Measurements from ENCODE around the gene AMPH. TPM values are rescaled to one million over a fixed set of nuclear protein-coding genes. Genes with fewer than 3 reads are reported as not detected.
A peak's percentile ranks its signal among the peaks of the same experiment; 100 is the strongest.
"Not testable (repeated sequence)": the region's sequence is repeated elsewhere in the genome, so short reads cannot be mapped to it uniquely, and the experiment has no call there.

AMPH gene
- total RNA-seq, 4 donors from 2014 or later = 1.9 to 8.9 (median 4.6) TPM

DNA sequence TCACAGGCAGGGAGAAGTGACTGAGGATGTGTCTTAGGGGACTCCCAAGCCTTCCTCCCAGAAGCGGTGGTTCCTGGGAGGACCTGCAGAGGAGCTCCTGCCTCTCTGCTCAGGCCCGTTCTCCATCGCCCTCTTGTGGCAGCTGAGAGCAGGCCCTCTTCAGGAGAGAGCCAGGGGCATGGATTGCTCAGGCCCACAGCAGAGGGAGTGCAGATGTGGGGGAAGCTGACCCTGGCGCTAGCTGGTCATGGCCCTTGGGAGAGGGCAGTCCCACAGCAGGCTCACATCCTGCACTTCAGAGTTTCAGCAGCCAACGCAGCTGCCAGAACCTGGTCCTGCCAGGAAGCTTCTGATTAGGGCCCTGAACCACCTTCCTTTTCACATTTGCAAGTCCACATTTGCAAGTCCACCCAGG lies 263.0 kb downstream of the AMPH start:
- TF ChIP-seq POLR2A (IDR thresholded peaks at IDR 0.05) = no peak
- TF ChIP-seq, protein P1, sequence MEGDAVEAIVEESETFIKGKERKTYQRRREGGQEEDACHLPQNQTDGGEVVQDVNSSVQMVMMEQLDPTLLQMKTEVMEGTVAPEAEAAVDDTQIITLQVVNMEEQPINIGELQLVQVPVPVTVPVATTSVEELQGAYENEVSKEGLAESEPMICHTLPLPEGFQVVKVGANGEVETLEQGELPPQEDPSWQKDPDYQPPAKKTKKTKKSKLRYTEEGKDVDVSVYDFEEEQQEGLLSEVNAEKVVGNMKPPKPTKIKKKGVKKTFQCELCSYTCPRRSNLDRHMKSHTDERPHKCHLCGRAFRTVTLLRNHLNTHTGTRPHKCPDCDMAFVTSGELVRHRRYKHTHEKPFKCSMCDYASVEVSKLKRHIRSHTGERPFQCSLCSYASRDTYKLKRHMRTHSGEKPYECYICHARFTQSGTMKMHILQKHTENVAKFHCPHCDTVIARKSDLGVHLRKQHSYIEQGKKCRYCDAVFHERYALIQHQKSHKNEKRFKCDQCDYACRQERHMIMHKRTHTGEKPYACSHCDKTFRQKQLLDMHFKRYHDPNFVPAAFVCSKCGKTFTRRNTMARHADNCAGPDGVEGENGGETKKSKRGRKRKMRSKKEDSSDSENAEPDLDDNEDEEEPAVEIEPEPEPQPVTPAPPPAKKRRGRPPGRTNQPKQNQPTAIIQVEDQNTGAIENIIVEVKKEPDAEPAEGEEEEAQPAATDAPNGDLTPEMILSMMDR (IDR thresholded peaks at IDR 0.05) = peak in 4 of 6 experiments; percentile 15 to 79 (median 50)
- peak; percentile 43 to 70 for DNase-seq
- Histone ChIP-seq H3K36me3 (no peaks in the 10 kb centered on the region), H3K4me3 (replicated peaks in 1 of 3) (no peak overlapping the region), H3K9me3 (no peaks in the 10 kb centered on the region), H3K4me1 (no peaks in the 10 kb centered on the region), H3K27ac (no peak overlapping the region), H3K27me3 (no peaks in the 10 kb centered on the region)
- 42 to 83% methylated on average over 2 to 5 of the region's 5 CpGs for WGBS, 2 donors
- intact Hi-C loops (cut with DNase I) = no loop called here

DNA sequence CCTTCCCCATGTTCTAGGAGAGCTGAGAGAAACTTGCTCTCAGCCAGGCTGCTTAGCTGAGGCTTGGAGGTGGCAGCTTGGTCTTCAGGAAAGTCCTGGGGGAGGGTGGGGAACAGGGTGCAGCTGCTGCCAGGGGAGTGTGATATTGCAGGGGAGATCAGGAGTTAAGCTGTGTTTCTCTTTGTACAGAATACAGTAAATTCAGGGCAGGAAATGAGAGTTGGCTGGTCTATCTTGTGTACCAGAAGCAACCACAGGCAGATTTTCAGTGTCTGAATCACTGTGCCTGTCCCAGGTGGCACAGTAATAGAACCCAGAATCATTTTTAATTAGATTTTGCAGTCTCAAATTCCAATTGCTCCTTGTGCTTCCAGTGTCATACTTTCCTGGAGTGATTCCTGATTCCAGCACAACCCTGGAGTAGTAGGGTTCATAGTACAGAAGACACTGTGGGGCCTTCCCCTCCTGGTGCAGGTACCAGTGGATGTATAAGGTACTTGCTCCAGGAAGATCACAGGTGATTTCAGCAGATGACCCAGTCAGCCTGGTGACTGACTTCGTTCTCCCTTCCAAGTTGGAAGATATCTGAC lies 263.8 kb downstream of the AMPH start:
- 86 to 93% methylated on average over 1 of the region's 1 CpG for WGBS, 2 donors
- Histone ChIP-seq H3K36me3 (no peaks in the 10 kb centered on the region), H3K27me3 (no peaks in the 10 kb centered on the region), H3K4me1 (no peaks in the 10 kb centered on the region), H3K4me3 (replicated peaks in 1 of 3) (no peak overlapping the region), H3K27ac (no peak overlapping the region), H3K9me3 (no peaks in the 10 kb centered on the region)
- no peak for DNase-seq
- TF ChIP-seq, protein P1 (IDR thresholded peaks at IDR 0.05) = no peak
- no peak for TF ChIP-seq POLR2A (IDR thresholded peaks at IDR 0.05)
- intact Hi-C loops (cut with DNase I) = no loop called here

DNA sequence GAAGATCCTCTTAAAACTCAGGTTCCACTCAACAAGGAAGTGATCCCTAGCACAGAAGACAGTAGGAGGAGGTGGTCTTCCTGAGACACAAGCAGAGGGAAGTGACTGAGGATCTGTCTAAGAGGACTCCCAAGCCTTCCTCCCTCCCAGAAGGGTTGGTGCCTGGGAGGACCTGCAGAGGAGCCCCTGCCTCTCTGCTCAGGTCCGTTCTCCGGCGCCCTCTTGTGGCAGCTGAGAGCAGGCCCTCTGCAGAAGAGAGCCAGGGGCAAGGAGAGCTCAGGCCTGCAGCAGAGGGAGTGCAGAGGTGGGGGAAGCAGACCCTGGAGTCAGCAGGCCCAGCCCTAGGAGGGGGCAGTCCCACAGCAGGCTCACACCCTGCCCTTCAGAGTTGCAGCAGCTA lies 267.8 kb downstream of the AMPH start:
- H3K27ac ChIP-seq; H3K9me3 ChIP-seq; H3K36me3 ChIP-seq; H3K4me1 ChIP-seq; H3K4me3 ChIP-seq (replicated peaks in 1 of 3); intact Hi-C loops (cut with DNase I); H3K27me3 ChIP-seq: not testable (repeated sequence)
- DNase-seq = peak in 1 of 2 donors; percentile 43
- TF ChIP-seq, protein P1 (IDR thresholded peaks at IDR 0.05) = peak in 3 of 6 experiments; percentile 14 to 49 (median 31)
- WGBS, 2 donors = 8 to 38% methylated on average over 3 of the region's 3 CpGs

DNA sequence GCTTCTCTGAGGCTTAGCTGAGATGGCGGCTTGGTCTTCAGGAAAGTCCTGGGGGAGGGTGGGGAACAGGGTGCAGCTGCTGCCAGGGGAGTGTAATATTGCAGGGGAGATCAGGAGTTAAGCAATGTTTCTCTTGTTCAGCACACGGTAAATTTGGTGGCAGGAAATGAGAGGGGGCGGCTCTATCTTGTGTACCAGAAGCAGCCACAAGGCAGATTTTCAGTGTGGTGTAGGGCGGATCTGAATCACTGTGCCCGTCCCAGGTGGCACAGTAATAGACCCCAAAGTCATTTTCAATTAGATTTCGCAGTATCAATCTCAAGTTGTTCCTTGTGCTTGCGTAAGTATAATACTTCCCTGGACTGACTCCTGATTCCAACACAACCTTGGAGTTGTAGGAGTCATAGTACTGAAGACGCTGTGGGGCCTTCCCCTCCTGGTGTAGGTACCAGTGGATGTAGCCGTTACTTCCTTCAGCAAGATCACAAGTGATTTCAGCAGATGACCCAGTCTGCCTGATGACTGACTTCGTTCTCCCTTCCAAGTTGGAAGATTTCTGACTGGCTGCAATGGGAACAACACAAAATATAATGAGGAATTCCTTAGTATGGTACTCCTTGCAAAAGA lies 268.4 kb downstream of the AMPH start:
- H3K36me3 ChIP-seq; H3K4me1 ChIP-seq; DNase-seq; H3K9me3 ChIP-seq; intact Hi-C loops (cut with DNase I); H3K27me3 ChIP-seq; H3K27ac ChIP-seq; H3K4me3 ChIP-seq (replicated peaks in 1 of 3): not testable (repeated sequence)
- WGBS, 2 donors = 79 to 90% methylated on average over 10 of the region's 10 CpGs

DNA sequence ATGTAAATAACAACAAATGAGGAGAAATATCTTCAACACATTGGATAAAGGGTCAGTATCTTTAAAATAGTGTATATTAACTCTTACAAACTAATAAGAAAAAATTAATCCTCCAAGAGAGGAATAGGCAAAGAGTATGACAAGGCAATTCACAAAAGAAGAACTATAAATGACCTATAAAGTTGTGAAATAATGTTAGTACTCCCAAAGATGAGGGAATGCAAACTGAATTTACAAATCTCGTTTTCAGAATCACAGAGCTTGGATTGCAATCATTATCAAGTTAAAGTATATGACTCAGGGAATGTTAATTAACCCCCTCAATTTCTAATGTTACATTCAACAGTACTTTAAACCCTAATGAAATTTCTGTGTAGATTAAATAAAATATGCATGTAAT lies 270.4 kb downstream of the AMPH start:
- intact Hi-C loops (cut with DNase I) = no loop called here
- no peak for DNase-seq
- WGBS, 2 donors = 62 to 79% methylated on average over 1 of the region's 1 CpG

More for the DNA sequence above, 270.4 kb downstream of the AMPH start:
- no peak for TF ChIP-seq POLR2A (IDR thresholded peaks at IDR 0.05)
- TF ChIP-seq, protein P1 (IDR thresholded peaks at IDR 0.05) = no peak
- Histone ChIP-seq H3K4me3 (replicated peaks in 1 of 3) (no peak overlapping the region), H3K27me3 (no peaks in the 10 kb centered on the region), H3K4me1 (no peaks in the 10 kb centered on the region), H3K36me3 (no peaks in the 10 kb centered on the region), H3K9me3 (no peaks in the 10 kb centered on the region), H3K27ac (no peak overlapping the region)

All from thyroid gland (tissue), 4 donors.